ENCODE measurements around the gene HDAC4.

HDAC4 gene

DNA sequence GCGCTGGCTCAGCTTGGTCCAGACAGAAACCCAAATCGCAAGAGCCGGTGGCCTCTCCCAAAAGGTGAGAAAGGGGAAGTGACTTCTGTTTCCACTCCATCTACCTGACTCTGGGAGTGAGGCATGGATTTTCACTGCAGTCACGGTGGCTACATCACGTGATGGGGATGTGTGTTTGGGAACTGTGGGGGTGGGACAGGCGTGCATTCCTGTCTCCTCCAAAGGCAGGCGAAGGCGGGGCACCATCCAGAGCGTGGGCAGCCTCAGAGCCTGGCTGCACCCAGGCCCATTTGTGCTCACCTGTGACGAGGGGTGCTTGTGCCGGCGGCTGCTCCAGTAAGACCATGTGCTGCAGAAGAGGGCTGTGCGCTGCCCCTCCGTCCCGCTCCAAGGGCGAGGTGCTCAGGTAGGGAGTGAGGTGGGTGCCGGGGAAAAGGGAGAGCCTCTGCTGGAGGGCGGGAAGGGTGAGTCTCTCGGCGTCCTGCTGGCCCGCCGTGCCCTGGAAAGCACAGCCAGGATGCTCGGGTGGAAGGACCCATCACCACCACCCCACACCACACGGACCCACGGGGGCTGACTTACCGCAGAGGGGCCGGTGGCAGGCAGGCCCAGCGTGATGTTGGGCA, 266.8 kb downstream of the HDAC4 start:
- no peak for DNase-seq
- peaks cover 71% of the 10 kb centered on the region for H3K36me3 ChIP-seq (ENCODE audit: control insufficient read depth, insufficient read depth, low read length)

GRCh38 chr2:239132786-239133185, 268.0 kb downstream of the HDAC4 start:
- no peak overlapping the region for H3K27ac ChIP-seq (ENCODE audit: insufficient read depth, low read length, poor library complexity, severe bottlenecking)
- no peak for DNase-seq
- no peak overlapping the region for H3K4me3 ChIP-seq (ENCODE audit: insufficient read depth, low read depth, low read length, poor library complexity, severe bottlenecking)
- H3K4me1 ChIP-seq (ENCODE audit: control insufficient read depth, insufficient read depth, low read length, poor library complexity, severe bottlenecking), result no peaks in the 10 kb centered on the region
- no peaks in the 10 kb centered on the region for H3K9me3 ChIP-seq (ENCODE audit: control insufficient read depth, low read length)
- H3K27me3 ChIP-seq (replicated peaks; ENCODE audit: control insufficient read depth, insufficient read depth, low read length, poor library complexity, severe bottlenecking), result no peaks in the 10 kb centered on the region
- peaks cover 71% of the 10 kb centered on the region for H3K36me3 ChIP-seq (ENCODE audit: control insufficient read depth, insufficient read depth, low read length)

More for the DNA sequence above, 266.8 kb downstream of the HDAC4 start:
- Histone ChIP-seq H3K27me3 (replicated peaks; ENCODE audit: control insufficient read depth, insufficient read depth, low read length, poor library complexity, severe bottlenecking) (no peaks in the 10 kb centered on the region), H3K4me3 (ENCODE audit: insufficient read depth, low read depth, low read length, poor library complexity, severe bottlenecking) (no peak overlapping the region), H3K27ac (ENCODE audit: insufficient read depth, low read length, poor library complexity, severe bottlenecking) (no peak overlapping the region), H3K9me3 (ENCODE audit: control insufficient read depth, low read length) (no peaks in the 10 kb centered on the region), H3K4me1 (ENCODE audit: control insufficient read depth, insufficient read depth, low read length, poor library complexity, severe bottlenecking) (no peaks in the 10 kb centered on the region)

GRCh38 chr2:239132156-239132709, 268.6 kb downstream of the HDAC4 start:
- peaks cover 71% of the 10 kb centered on the region for H3K36me3 ChIP-seq (ENCODE audit: control insufficient read depth, insufficient read depth, low read length)
- H3K9me3 ChIP-seq (ENCODE audit: control insufficient read depth, low read length), result no peaks in the 10 kb centered on the region
- H3K4me1 ChIP-seq (ENCODE audit: control insufficient read depth, insufficient read depth, low read length, poor library complexity, severe bottlenecking), result no peaks in the 10 kb centered on the region
- H3K27ac ChIP-seq (ENCODE audit: insufficient read depth, low read length, poor library complexity, severe bottlenecking), result no peak overlapping the region
- no peak for DNase-seq
- no peaks in the 10 kb centered on the region for H3K27me3 ChIP-seq (replicated peaks; ENCODE audit: control insufficient read depth, insufficient read depth, low read length, poor library complexity, severe bottlenecking)
- H3K4me3 ChIP-seq (ENCODE audit: insufficient read depth, low read depth, low read length, poor library complexity, severe bottlenecking), result no peak overlapping the region

GRCh38 chr2:239131521-239131920, 269.3 kb downstream of the HDAC4 start:
- Histone ChIP-seq H3K9me3 (ENCODE audit: control insufficient read depth, low read length) (no peaks in the 10 kb centered on the region), H3K4me3 (ENCODE audit: insufficient read depth, low read depth, low read length, poor library complexity, severe bottlenecking) (no peak overlapping the region), H3K27ac (ENCODE audit: insufficient read depth, low read length, poor library complexity, severe bottlenecking) (no peak overlapping the region), H3K36me3 (ENCODE audit: control insufficient read depth, insufficient read depth, low read length) (peaks cover 72% of the 10 kb centered on the region), H3K27me3 (replicated peaks; ENCODE audit: control insufficient read depth, insufficient read depth, low read length, poor library complexity, severe bottlenecking) (no peaks in the 10 kb centered on the region), H3K4me1 (ENCODE audit: control insufficient read depth, insufficient read depth, low read length, poor library complexity, severe bottlenecking) (no peaks in the 10 kb centered on the region)
- DNase-seq, result no peak

- no peaks in the 10 kb centered on the region for H3K4me1 ChIP-seq (ENCODE audit: control insufficient read depth, insufficient read depth, low read length, poor library complexity, severe bottlenecking)
- H3K4me3 ChIP-seq (ENCODE audit: insufficient read depth, low read depth, low read length, poor library complexity, severe bottlenecking), result no peak overlapping the region
- DNase-seq, result no peak
- no peaks in the 10 kb centered on the region for H3K27me3 ChIP-seq (replicated peaks; ENCODE audit: control insufficient read depth, insufficient read depth, low read length, poor library complexity, severe bottlenecking)
- no peak overlapping the region for H3K27ac ChIP-seq (ENCODE audit: insufficient read depth, low read length, poor library complexity, severe bottlenecking)
- no peaks in the 10 kb centered on the region for H3K9me3 ChIP-seq (ENCODE audit: control insufficient read depth, low read length)
- peaks cover 72% of the 10 kb centered on the region for H3K36me3 ChIP-seq (ENCODE audit: control insufficient read depth, insufficient read depth, low read length)
These were observed 270.0 kb downstream of the HDAC4 start for GRCh38 chr2:239130786-239131325.

GRCh38 chr2:239130041-239130440, 270.8 kb downstream of the HDAC4 start:
- no peak overlapping the region for H3K4me3 ChIP-seq (ENCODE audit: insufficient read depth, low read depth, low read length, poor library complexity, severe bottlenecking)
- DNase-seq, result no peak
- H3K27ac ChIP-seq (ENCODE audit: insufficient read depth, low read length, poor library complexity, severe bottlenecking), result no peak overlapping the region
- H3K27me3 ChIP-seq (replicated peaks; ENCODE audit: control insufficient read depth, insufficient read depth, low read length, poor library complexity, severe bottlenecking), result no peaks in the 10 kb centered on the region
- peaks cover 76% of the 10 kb centered on the region for H3K36me3 ChIP-seq (ENCODE audit: control insufficient read depth, insufficient read depth, low read length)
- no peaks in the 10 kb centered on the region for H3K9me3 ChIP-seq (ENCODE audit: control insufficient read depth, low read length)
- H3K4me1 ChIP-seq (ENCODE audit: control insufficient read depth, insufficient read depth, low read length, poor library complexity, severe bottlenecking), result no peaks in the 10 kb centered on the region

GRCh38 chr2:239129147-239129920, 271.5 kb downstream of the HDAC4 start:
- Histone ChIP-seq H3K4me3 (ENCODE audit: insufficient read depth, low read depth, low read length, poor library complexity, severe bottlenecking) (no peak overlapping the region), H3K36me3 (ENCODE audit: control insufficient read depth, insufficient read depth, low read length) (peaks cover 80% of the 10 kb centered on the region), H3K27ac (ENCODE audit: insufficient read depth, low read length, poor library complexity, severe bottlenecking) (no peak overlapping the region), H3K4me1 (ENCODE audit: control insufficient read depth, insufficient read depth, low read length, poor library complexity, severe bottlenecking) (no peaks in the 10 kb centered on the region), H3K9me3 (ENCODE audit: control insufficient read depth, low read length) (no peaks in the 10 kb centered on the region), H3K27me3 (replicated peaks; ENCODE audit: control insufficient read depth, insufficient read depth, low read length, poor library complexity, severe bottlenecking) (no peaks in the 10 kb centered on the region)
- no peak for DNase-seq

- H3K4me1 ChIP-seq (ENCODE audit: control insufficient read depth, insufficient read depth, low read length, poor library complexity, severe bottlenecking), result no peaks in the 10 kb centered on the region
- H3K27ac ChIP-seq (ENCODE audit: insufficient read depth, low read length, poor library complexity, severe bottlenecking), result no peak overlapping the region
- no peaks in the 10 kb centered on the region for H3K9me3 ChIP-seq (ENCODE audit: control insufficient read depth, low read length)
- no peaks in the 10 kb centered on the region for H3K27me3 ChIP-seq (replicated peaks; ENCODE audit: control insufficient read depth, insufficient read depth, low read length, poor library complexity, severe bottlenecking)
- no peak for DNase-seq
- no peak overlapping the region for H3K4me3 ChIP-seq (ENCODE audit: insufficient read depth, low read depth, low read length, poor library complexity, severe bottlenecking)
- H3K36me3 ChIP-seq (ENCODE audit: control insufficient read depth, insufficient read depth, low read length), result peaks cover 80% of the 10 kb centered on the region
These were observed 272.1 kb downstream of the HDAC4 start for GRCh38 chr2:239128706-239129105.

DNA sequence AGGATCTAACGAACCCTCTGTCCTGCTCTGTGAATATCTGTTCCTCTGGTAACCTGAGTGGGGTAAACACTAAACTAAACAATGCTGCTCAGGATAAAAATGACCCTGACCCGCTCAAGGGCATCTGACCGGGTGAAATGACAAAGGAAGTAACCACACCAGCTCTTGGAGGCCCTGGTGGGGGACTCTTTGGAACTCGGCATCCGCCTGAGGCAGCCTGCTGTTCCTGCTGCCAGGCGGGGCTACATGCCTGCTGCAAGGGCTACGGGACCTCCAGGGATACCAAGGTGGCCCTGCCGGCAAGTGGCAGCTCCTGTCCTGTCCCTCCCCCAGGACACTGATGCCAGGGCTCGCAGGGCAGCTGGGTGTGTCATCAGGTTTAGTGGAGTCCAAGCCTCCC, 273.3 kb downstream of the HDAC4 start:
- Histone ChIP-seq H3K27ac (ENCODE audit: insufficient read depth, low read length, poor library complexity, severe bottlenecking) (no peak overlapping the region), H3K27me3 (replicated peaks; ENCODE audit: control insufficient read depth, insufficient read depth, low read length, poor library complexity, severe bottlenecking) (no peaks in the 10 kb centered on the region), H3K4me1 (ENCODE audit: control insufficient read depth, insufficient read depth, low read length, poor library complexity, severe bottlenecking) (no peaks in the 10 kb centered on the region), H3K36me3 (ENCODE audit: control insufficient read depth, insufficient read depth, low read length) (peaks cover 71% of the 10 kb centered on the region), H3K4me3 (ENCODE audit: insufficient read depth, low read depth, low read length, poor library complexity, severe bottlenecking) (no peak overlapping the region), H3K9me3 (ENCODE audit: control insufficient read depth, low read length) (no peaks in the 10 kb centered on the region)
- no peak for DNase-seq
